Measurements from ENCODE around the gene CHID1. TPM values are rescaled to one million over a fixed set of nuclear protein-coding genes. Genes with fewer than 3 reads are reported as not detected.

Gene CHID1
- polyA plus RNA-seq, 4 donors: 108 to 134 (median 117) TPM

DNA sequence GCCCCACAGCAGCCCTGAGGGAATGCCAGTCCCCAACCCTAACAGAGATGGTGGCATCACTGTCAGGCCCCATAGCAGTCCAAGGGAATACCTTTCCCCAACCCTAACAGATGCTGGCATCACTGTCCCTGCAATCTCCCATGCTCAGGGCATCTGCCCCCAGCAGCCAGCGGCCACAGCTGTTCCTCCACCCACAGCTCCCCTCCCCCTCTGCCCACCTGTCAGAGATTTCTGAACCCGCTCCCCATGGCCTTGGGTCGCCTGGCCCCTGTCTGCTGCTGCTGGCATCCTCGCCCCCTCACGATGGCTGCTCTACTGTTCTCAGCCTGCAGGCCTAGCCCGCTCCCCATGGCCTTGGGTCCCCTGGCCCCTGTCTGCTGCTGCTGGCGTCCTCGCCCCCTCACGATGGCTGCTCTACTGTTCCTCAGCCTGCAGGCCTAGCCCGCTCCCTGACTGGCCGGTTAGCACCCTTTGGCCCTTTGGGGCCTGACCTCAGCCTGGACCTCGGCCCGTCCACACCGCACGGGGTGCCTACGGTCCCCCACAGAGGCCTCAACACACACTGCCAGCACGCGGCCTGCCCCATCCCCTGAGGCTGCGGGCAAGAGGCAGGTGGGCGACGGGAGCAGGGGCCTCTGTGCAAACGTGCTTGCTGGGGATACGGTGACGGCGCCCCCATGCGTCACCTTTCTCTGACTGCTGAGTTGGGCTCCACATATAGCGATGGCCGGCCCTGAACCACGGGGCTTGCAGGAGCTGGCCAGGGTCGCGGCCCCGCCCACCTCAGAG, 20.7 kb downstream of the CHID1 start:
- no peak for DNase-seq (ENCODE audit: low read depth in 4 of 4, low spot score in 2 of 4)

DNA sequence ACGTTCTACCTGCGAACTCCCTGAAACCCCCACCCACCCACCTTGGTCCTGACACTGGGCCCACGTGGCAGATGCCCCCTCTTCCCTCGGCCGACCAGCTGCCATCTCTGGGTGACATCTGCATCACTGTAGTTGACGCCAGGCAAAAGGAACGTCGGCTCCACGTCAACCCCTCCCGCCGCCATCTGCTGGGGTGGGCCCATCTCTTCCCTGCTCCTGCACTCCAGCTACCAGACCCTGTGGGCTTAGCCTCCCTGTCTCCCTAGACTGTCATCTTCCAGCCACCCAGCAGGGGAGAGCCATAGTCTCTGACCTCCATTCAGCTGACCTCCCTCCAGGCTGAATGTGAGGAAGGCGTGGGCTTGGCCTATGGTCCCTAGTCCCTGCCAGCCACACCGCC, 21.4 kb downstream of the CHID1 start:
- no peak for DNase-seq (ENCODE audit: low read depth in 4 of 4, low spot score in 2 of 4)

GRCh38 chr11:888310-889212, 22.0 kb downstream of the CHID1 start:
- no peak for DNase-seq (ENCODE audit: low read depth in 4 of 4, low spot score in 2 of 4)

GRCh38 chr11:887589-887988, 23.0 kb downstream of the CHID1 start:
- no peak for DNase-seq (ENCODE audit: low read depth in 4 of 4, low spot score in 2 of 4)

- no peak for DNase-seq (ENCODE audit: low read depth in 4 of 4, low spot score in 2 of 4)
Observed at GRCh38 chr11:886568-886967, 24.0 kb downstream of the CHID1 start.

- no peak for DNase-seq (ENCODE audit: low read depth in 4 of 4, low spot score in 2 of 4)
Observed at GRCh38 chr11:884578-885070, 26.0 kb downstream of the CHID1 start.

DNA sequence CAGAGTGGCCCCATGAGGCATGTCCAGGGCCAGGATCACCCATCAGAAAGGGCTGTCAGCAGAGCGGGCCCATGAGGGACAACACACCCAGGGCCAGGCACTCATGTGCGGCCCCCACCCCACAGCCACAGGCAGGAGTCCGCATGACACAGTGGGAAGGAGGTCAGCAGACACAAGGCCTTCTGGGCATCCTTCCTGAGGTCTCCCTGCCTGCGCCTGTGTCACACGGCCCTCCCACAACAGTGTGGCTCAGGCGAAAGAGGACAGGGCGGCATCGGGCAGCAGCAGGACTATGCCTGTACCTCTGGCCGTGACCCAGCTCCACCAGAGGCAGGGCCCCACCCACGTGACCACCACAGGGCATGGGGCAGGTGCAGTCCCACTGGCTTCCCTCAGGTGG, 27.1 kb downstream of the CHID1 start:
- DNase-seq (ENCODE audit: low read depth in 4 of 4, low spot score in 2 of 4): no peak

GRCh38 chr11:882596-882995, 28.0 kb downstream of the CHID1 start:
- no peak for DNase-seq (ENCODE audit: low read depth in 4 of 4, low spot score in 2 of 4)

GRCh38 chr11:880447-880846, 30.2 kb downstream of the CHID1 start:
- no peak for DNase-seq (ENCODE audit: low read depth in 4 of 4, low spot score in 2 of 4)

DNA sequence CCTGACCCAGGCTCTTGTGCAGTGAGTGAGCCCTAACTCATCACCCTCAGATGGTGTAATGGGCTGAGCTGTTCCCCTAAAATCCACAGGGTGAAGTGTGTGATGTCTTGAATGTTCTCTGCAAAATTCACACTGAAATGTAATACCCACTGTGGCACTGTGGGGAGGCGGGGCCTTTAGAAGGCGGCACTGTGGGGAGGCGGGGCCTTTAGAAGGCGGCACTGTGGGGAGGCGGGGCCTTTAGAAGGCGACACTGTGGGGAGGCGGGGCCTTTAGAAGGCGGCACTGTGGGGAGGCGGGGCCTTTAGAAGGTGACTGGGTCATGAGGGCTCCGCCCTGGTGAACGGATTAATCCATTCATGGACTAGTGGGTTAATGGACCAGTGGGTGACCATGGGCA, 33.0 kb downstream of the CHID1 start:
- no peak for DNase-seq (ENCODE audit: low read depth in 4 of 4, low spot score in 2 of 4)

- DNase-seq (ENCODE audit: low read depth in 4 of 4, low spot score in 2 of 4): no peak
Observed at GRCh38 chr11:876545-876944, 34.1 kb downstream of the CHID1 start.

DNA sequence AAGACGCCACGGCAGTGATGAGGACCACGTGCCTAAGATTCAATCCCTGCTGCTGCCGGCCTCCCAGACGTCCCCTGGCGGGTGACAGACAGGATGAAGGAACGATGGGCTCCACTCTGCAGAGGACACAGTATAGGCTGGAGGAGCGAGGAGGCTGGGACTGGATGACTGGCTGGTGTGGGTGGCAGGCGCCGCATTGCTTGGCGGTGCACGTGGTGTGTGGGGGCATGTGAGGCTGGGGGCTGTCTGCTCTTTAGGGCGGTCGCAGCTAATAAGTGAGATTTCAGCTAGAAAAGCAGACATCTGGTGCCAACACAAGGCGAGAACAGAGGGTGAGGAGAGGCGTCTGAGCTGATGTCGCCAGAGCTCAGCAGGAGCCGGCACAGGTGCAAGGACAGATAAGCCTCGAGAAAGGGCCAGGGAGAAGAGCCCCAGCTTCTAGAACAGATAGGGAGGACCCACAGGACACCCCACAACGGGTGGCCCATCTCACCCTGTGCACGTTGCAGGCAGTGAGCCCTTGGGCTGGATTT, 34.8 kb downstream of the CHID1 start:
- DNase-seq (ENCODE audit: low read depth in 4 of 4, low spot score in 2 of 4): no peak

GRCh38 chr11:875203-875602, 35.4 kb downstream of the CHID1 start:
- DNase-seq (ENCODE audit: low read depth in 4 of 4, low spot score in 2 of 4): no peak

GRCh38 chr11:873706-874105, 36.9 kb downstream of the CHID1 start:
- no peak for DNase-seq (ENCODE audit: low read depth in 4 of 4, low spot score in 2 of 4)

DNA sequence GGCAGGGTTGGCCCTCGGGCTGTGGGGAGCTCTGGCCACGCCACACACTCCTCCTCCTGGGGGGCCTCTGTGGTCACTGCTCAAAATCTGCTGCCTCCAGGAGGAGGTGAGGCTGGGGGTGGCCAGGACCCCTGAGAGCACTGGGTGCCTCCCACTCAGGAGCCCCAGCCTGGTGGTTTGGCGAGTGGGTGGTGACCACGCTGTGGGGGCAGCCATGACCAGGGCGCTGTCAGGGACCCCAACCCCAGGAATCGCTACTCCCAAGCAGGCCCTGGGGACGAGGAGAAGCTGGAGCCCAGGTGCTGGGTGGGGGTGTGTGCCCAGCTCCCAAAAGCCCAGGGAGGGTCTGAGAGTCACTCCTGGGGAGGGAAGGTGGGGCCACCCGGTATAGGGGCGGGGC, 37.8 kb downstream of the CHID1 start:
- DNase-seq (ENCODE audit: low read depth in 4 of 4, low spot score in 2 of 4): no peak

DNA sequence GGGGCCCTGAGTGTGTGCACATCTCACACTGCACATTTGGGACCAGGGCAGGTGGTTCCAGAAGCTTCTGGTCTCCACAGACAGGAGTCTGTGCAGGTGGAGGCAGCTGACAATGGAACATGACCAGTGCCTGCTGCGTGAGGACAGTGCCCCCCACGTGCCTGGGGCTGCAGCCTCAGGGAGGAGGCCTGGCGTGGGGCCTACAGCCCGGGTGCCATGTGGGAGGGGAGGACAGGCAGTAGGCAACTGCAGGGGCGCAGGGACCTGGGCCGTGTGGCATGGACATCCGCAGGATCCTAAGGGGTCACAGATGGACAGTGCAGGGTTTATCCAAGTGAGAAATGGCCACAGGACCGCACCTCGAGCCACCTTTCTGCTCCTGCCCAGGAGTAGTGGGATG, 39.1 kb downstream of the CHID1 start:
- DNase-seq (ENCODE audit: low read depth in 4 of 4, low spot score in 2 of 4): no peak

GRCh38 chr11:870418-870817, 40.2 kb downstream of the CHID1 start:
- no peak for DNase-seq (ENCODE audit: low read depth in 4 of 4, low spot score in 2 of 4)

DNA sequence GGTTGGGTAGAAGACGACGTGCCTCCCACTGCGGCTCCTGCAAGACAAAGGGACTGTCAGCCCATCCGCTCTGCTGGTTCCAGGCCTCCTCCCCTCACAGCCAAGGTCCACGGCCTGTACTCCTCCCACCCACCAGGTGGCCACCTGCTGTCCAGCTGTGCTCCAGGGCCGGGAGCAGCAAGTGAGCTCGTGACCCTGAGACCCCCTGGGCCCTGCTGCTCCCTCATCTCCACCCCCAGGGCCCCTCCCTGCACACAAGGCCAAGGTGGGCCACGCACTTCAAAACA, 40.5 kb downstream of the CHID1 start:
- DNase-seq (ENCODE audit: low read depth in 4 of 4, low spot score in 2 of 4): no peak

DNA sequence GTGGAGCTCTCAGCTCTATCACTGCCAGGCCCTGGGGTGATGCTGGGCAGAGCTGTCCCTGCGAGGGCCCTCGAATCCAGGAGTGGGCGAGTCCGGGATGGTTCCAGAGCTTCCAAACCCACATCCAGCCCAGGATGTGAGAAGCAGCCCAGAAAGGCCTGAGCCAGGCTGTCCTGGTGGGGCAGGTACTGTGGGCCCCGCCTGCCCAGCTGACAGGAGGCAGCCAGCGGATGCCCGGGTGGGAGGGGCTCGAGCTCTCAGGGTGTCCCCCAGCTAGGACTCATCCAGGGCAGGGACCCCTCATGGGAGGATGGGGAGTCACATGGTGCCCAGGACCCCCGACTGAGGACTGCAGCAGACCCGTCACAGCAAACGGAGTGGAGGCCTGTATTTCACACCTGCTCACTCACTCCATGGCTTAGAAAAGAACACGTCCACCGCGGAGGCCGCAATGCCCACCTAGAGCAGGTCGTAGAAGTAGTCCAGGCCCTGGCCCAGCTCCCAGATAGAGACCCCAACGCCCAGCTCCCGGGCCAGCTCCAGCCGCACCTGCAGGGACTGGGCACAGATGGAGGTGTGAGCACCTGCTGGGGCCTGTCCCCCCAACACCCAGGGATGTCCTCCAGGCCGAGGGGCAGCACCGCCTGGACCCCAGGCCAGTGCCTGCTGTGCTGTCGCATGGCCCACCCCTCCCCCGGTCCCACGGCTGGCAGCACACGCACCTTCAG, 41.0 kb downstream of the CHID1 start:
- no peak for DNase-seq (ENCODE audit: low read depth in 4 of 4, low spot score in 2 of 4)

- no peak for DNase-seq (ENCODE audit: low read depth in 4 of 4, low spot score in 2 of 4)
Observed at GRCh38 chr11:868802-869201, 41.8 kb downstream of the CHID1 start.

DNA sequence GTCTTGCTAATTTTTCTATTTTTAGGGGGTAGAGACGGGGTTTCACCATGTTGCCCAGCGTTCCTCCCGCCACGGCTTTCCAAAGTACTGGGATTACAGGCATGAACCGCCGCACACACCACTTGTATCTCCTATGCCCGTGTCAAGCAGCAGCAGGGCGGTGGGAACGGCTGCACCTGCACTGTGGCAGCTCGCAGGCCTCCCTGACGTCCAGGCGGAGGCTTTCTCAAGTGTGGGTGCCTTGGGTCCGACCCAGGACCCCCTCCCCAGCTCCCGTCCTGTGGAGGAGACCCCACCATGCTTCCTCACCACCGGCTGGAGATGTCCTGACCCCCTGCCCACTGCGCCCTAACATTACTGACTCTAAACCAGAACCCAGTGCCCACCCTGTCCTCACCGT, 42.2 kb downstream of the CHID1 start:
- no peak for DNase-seq (ENCODE audit: low read depth in 4 of 4, low spot score in 2 of 4)

All from left renal cortex interstitium (tissue), 4 donors.